ENCODE results near the gene PNKP. TPM values are rescaled to one million over a fixed set of nuclear protein-coding genes. Genes with fewer than 3 reads are reported as not detected.

The PNKP gene
- total RNA-seq, 1 experiment from 2014 or later: 146 TPM

GRCh38 chr19:49910179-49910578 is 42.8 kb upstream of the PNKP start:
- ATAC-seq (no peak), DNase-seq (ENCODE audit: low spot score) (no peak)
- peaks cover 20% of the 10 kb centered on the region for H3K4me1 Mint-ChIP-seq
- peak overlapping the region; percentile 65; the same call in 1 of the 2 replicates for H3K27ac Mint-ChIP-seq
- no peak overlapping the region for H3K4me3 Mint-ChIP-seq
- H3K36me3 Mint-ChIP-seq: peaks cover 67% of the 10 kb centered on the region
- H3K27me3 Mint-ChIP-seq (ENCODE audit: low read depth): no peaks in the 10 kb centered on the region
- peaks cover 1% of the 10 kb centered on the region for H3K9me3 Mint-ChIP-seq
- no peak for TF ChIP-seq JUN (CRISPR knock-in tag; IDR thresholded peaks at IDR 0.05)
- no peak for TF ChIP-seq ZNF281 (CRISPR knock-in tag; IDR thresholded peaks at IDR 0.05)
- TF ChIP-seq IRF1 (CRISPR knock-in tag; IDR thresholded peaks at IDR 0.05): no peak
- TF ChIP-seq CREB1 (CRISPR knock-in tag; IDR thresholded peaks at IDR 0.05): no peak
- no peak for TF ChIP-seq ZNF396 (CRISPR knock-in tag; IDR thresholded peaks at IDR 0.05; ENCODE audit: borderline replicate concordance)
- no peak for TF ChIP-seq ETV6 (CRISPR knock-in tag; IDR thresholded peaks at IDR 0.05)
- no peak for TF ChIP-seq ZSCAN18 (CRISPR knock-in tag; IDR thresholded peaks at IDR 0.05)
- TF ChIP-seq SMAD4 (CRISPR knock-in tag; IDR thresholded peaks at IDR 0.05): no peak
- TF ChIP-seq MLX (CRISPR knock-in tag; IDR thresholded peaks at IDR 0.05): no peak
- no peak for TF ChIP-seq ZNF416 (CRISPR knock-in tag; IDR thresholded peaks at IDR 0.05)
- no peak for TF ChIP-seq NFYB (CRISPR knock-in tag; conservative IDR thresholded peaks at IDR 0.05; ENCODE audit: low read depth)
- TF ChIP-seq CREM (CRISPR knock-in tag; IDR thresholded peaks at IDR 0.05): no peak
- POLR2A ChIA-PET: interaction anchor here (1.3 kb wide), 1 partner anchor 20 kb away, joined by 4 read pairs; no protein-coding TSS in a partner anchor
- CTCF ChIA-PET: interaction anchor here (0.5 kb wide), 1 partner anchor 78 kb away, joined by 3 read pairs; no protein-coding TSS in a partner anchor

- TF ChIP-seq FOXP4 (CRISPR knock-in tag; IDR thresholded peaks at IDR 0.05) (no peak), ZNF671 (CRISPR knock-in tag; IDR thresholded peaks at IDR 0.05) (no peak)
- TF ChIP-seq, protein P1, sequence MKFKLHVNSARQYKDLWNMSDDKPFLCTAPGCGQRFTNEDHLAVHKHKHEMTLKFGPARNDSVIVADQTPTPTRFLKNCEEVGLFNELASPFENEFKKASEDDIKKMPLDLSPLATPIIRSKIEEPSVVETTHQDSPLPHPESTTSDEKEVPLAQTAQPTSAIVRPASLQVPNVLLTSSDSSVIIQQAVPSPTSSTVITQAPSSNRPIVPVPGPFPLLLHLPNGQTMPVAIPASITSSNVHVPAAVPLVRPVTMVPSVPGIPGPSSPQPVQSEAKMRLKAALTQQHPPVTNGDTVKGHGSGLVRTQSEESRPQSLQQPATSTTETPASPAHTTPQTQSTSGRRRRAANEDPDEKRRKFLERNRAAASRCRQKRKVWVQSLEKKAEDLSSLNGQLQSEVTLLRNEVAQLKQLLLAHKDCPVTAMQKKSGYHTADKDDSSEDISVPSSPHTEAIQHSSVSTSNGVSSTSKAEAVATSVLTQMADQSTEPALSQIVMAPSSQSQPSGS (CRISPR knock-in tag; IDR thresholded peaks at IDR 0.05; ENCODE audit: borderline replicate concordance, low read depth): no peak
- H3K4me1 Mint-ChIP-seq: peaks cover 20% of the 10 kb centered on the region
- H3K27me3 Mint-ChIP-seq (ENCODE audit: low read depth): no peaks in the 10 kb centered on the region
- ChIA-PET POLR2A (interaction anchor here (1.1 kb wide), 2 partner anchors 8 to 21 kb away, joined by 3 read pairs; partner anchors contain the start of genes ATF5 and NUP62), CTCF (no interaction called here)
- H3K4me3 Mint-ChIP-seq: no peak overlapping the region
- ATAC-seq (no peak), DNase-seq (ENCODE audit: low spot score) (no peak)
- no peaks in the 10 kb centered on the region for H3K9me3 Mint-ChIP-seq
- H3K27ac Mint-ChIP-seq: peak overlapping the region; percentile 57; the same call in 1 of the 2 replicates
- H3K36me3 Mint-ChIP-seq: peaks cover 60% of the 10 kb centered on the region
These were observed 41.4 kb upstream of the PNKP start for GRCh38 chr19:49908480-49909420.
